ENCODE data around the gene TOP3A.
"Not testable (repeated sequence)": the region's sequence is repeated elsewhere in the genome, so short reads cannot be mapped to it uniquely, and the experiment has no call there.

The TOP3A gene

GRCh38 chr17:18314059-18314730, 599 bp downstream of the TOP3A start:
- Mint-ChIP-seq H3K36me3 (peaks cover 9% of the 10 kb centered on the region), H3K9me3 (no peaks in the 10 kb centered on the region), H3K27ac (peak overlapping the region; percentile 99), H3K27me3 (no peaks in the 10 kb centered on the region), H3K4me1 (peaks cover 63% of the 10 kb centered on the region), H3K4me3 (peak overlapping the region; percentile 91)

- peaks cover 5% of the 10 kb centered on the region for H3K36me3 Mint-ChIP-seq
- no peaks in the 10 kb centered on the region for H3K27me3 Mint-ChIP-seq
- peaks cover 30% of the 10 kb centered on the region for H3K4me1 Mint-ChIP-seq
- H3K4me3 Mint-ChIP-seq, result no peak overlapping the region
- no peak overlapping the region for H3K27ac Mint-ChIP-seq
- no peaks in the 10 kb centered on the region for H3K9me3 Mint-ChIP-seq
Observed at GRCh38 chr17:18309202-18309601, 5.6 kb downstream of the TOP3A start.

GRCh38 chr17:18303206-18303605, 11.6 kb downstream of the TOP3A start:
- H3K27ac Mint-ChIP-seq, H3K4me1 Mint-ChIP-seq: not testable (repeated sequence)
- peaks cover 15% of the 10 kb centered on the region for H3K36me3 Mint-ChIP-seq

GRCh38 chr17:18300725-18301480, 13.9 kb downstream of the TOP3A start:
- H3K4me1 Mint-ChIP-seq, result no peaks in the 10 kb centered on the region
- H3K9me3 Mint-ChIP-seq, result no peaks in the 10 kb centered on the region
- no peak overlapping the region for H3K4me3 Mint-ChIP-seq
- H3K36me3 Mint-ChIP-seq, result peaks cover 14% of the 10 kb centered on the region
- H3K27me3 Mint-ChIP-seq, result no peaks in the 10 kb centered on the region
- no peak overlapping the region for H3K27ac Mint-ChIP-seq

More at GRCh38 chr17:18303206-18303605, 11.6 kb downstream of the TOP3A start:
- not testable (repeated sequence) for H3K4me3 Mint-ChIP-seq, H3K27me3 Mint-ChIP-seq, H3K9me3 Mint-ChIP-seq

- H3K9me3 Mint-ChIP-seq, H3K4me1 Mint-ChIP-seq, H3K27ac Mint-ChIP-seq, H3K4me3 Mint-ChIP-seq, H3K27me3 Mint-ChIP-seq: not testable (repeated sequence)
- H3K36me3 Mint-ChIP-seq, result peaks cover 16% of the 10 kb centered on the region
Observed at GRCh38 chr17:18298061-18298460, 16.7 kb downstream of the TOP3A start.

GRCh38 chr17:18291718-18292540, 22.9 kb downstream of the TOP3A start:
- no peaks in the 10 kb centered on the region for H3K27me3 Mint-ChIP-seq
- no peak overlapping the region for H3K4me3 Mint-ChIP-seq
- H3K27ac Mint-ChIP-seq, result no peak overlapping the region
- no peaks in the 10 kb centered on the region for H3K4me1 Mint-ChIP-seq
- no peaks in the 10 kb centered on the region for H3K9me3 Mint-ChIP-seq
- H3K36me3 Mint-ChIP-seq, result peaks cover 9% of the 10 kb centered on the region

GRCh38 chr17:18285296-18285695, 29.5 kb downstream of the TOP3A start:
- Mint-ChIP-seq H3K36me3 (peaks cover 9% of the 10 kb centered on the region), H3K4me3 (no peak overlapping the region), H3K4me1 (no peaks in the 10 kb centered on the region), H3K27me3 (no peaks in the 10 kb centered on the region), H3K9me3 (no peaks in the 10 kb centered on the region), H3K27ac (no peak overlapping the region)

GRCh38 chr17:18281788-18282187, 33.0 kb downstream of the TOP3A start:
- Mint-ChIP-seq H3K27ac (no peak overlapping the region), H3K9me3 (no peaks in the 10 kb centered on the region), H3K27me3 (no peaks in the 10 kb centered on the region), H3K36me3 (peaks cover 6% of the 10 kb centered on the region), H3K4me1 (no peaks in the 10 kb centered on the region), H3K4me3 (no peak overlapping the region)

- Mint-ChIP-seq H3K36me3 (peaks cover 6% of the 10 kb centered on the region), H3K27me3 (no peaks in the 10 kb centered on the region), H3K9me3 (no peaks in the 10 kb centered on the region), H3K4me3 (no peak overlapping the region), H3K27ac (no peak overlapping the region), H3K4me1 (no peaks in the 10 kb centered on the region)
Observed at GRCh38 chr17:18280766-18281371, 33.9 kb downstream of the TOP3A start.

GRCh38 chr17:18280249-18280648, 34.5 kb downstream of the TOP3A start:
- H3K9me3 Mint-ChIP-seq, result no peaks in the 10 kb centered on the region
- no peak overlapping the region for H3K27ac Mint-ChIP-seq
- H3K4me3 Mint-ChIP-seq, result no peak overlapping the region
- no peaks in the 10 kb centered on the region for H3K4me1 Mint-ChIP-seq
- H3K27me3 Mint-ChIP-seq, result no peaks in the 10 kb centered on the region
- H3K36me3 Mint-ChIP-seq, result peaks cover 3% of the 10 kb centered on the region

- no peak overlapping the region for H3K4me3 Mint-ChIP-seq
- H3K27ac Mint-ChIP-seq, result no peak overlapping the region
- H3K36me3 Mint-ChIP-seq, result peaks cover 3% of the 10 kb centered on the region
- H3K9me3 Mint-ChIP-seq, result no peaks in the 10 kb centered on the region
- H3K27me3 Mint-ChIP-seq, result no peaks in the 10 kb centered on the region
- H3K4me1 Mint-ChIP-seq, result no peaks in the 10 kb centered on the region
Observed at GRCh38 chr17:18278867-18279266, 35.9 kb downstream of the TOP3A start.

- peaks cover 3% of the 10 kb centered on the region for H3K36me3 Mint-ChIP-seq
- no peak overlapping the region for H3K27ac Mint-ChIP-seq
- H3K9me3 Mint-ChIP-seq, result no peaks in the 10 kb centered on the region
- no peaks in the 10 kb centered on the region for H3K4me1 Mint-ChIP-seq
- no peaks in the 10 kb centered on the region for H3K27me3 Mint-ChIP-seq
- H3K4me3 Mint-ChIP-seq, result no peak overlapping the region
Observed at GRCh38 chr17:18277076-18277475, 37.7 kb downstream of the TOP3A start.

GRCh38 chr17:18270046-18270931, 44.5 kb downstream of the TOP3A start:
- Mint-ChIP-seq H3K27me3 (no peaks in the 10 kb centered on the region), H3K4me1 (no peaks in the 10 kb centered on the region), H3K4me3 (no peak overlapping the region), H3K9me3 (no peaks in the 10 kb centered on the region), H3K36me3 (peaks cover 1% of the 10 kb centered on the region), H3K27ac (no peak overlapping the region)

- Mint-ChIP-seq H3K36me3 (peaks cover 1% of the 10 kb centered on the region), H3K27me3 (no peaks in the 10 kb centered on the region), H3K9me3 (no peaks in the 10 kb centered on the region), H3K4me1 (no peaks in the 10 kb centered on the region), H3K27ac (no peak overlapping the region), H3K4me3 (no peak overlapping the region)
Observed at GRCh38 chr17:18267927-18268711, 46.7 kb downstream of the TOP3A start.

All from activated naive CD4-positive, alpha-beta T cell treated with anti-CD3 and anti-CD28 coated beads, Interleukin-2, amount 50 U/mL, for 24 hours (primary cell).